Measurements from ENCODE around the gene PLP1.
"Not testable (repeated sequence)": the region's sequence is repeated elsewhere in the genome, so short reads cannot be mapped to it uniquely, and the experiment has no call there.

PLP1 gene

DNA sequence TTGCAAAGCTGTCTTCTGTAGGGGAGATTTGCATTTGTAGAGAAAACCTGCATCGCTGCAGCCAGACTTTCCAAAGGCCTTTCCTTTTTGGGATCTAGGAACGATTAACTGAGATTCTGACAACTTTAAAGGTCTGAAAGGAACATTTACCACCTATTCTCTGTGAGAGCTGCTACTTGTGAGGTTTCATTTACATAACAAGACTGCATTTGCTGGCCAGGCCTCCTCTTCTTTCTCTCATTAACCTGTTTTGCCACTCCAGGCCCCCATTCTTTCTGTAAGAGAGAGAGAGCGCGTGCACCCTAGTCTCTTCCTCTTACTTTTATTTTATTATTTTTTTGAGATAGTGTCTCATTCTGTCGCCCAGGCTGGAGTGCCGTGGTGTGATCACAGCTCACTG lies 34.3 kb upstream of the PLP1 start:
- 0 out of 2 replicates have a peak, but pooled peaks cover 4% of the 10 kb centered on the region for H3K27me3 ChIP-seq (ENCODE audit: control insufficient read depth, insufficient read depth, low read length)
- peaks cover 20% of the 10 kb centered on the region for H3K36me3 ChIP-seq (ENCODE audit: control insufficient read depth, insufficient read depth, low read length)
- peak overlapping the region; percentile 96 for H3K27ac ChIP-seq (ENCODE audit: low read depth, low read length)
- H3K4me3 ChIP-seq (ENCODE audit: low read depth, low read length) = peak overlapping the region; percentile 83
- no peaks in the 10 kb centered on the region for H3K9me3 ChIP-seq (ENCODE audit: control insufficient read depth, insufficient read depth, low read length)
- peak overlapping the region; percentile 80 for H3K9ac ChIP-seq (ENCODE audit: low read depth, low read length)
- H3K4me1 ChIP-seq (ENCODE audit: control insufficient read depth, insufficient read depth, low read length) = peaks cover 31% of the 10 kb centered on the region

DNA sequence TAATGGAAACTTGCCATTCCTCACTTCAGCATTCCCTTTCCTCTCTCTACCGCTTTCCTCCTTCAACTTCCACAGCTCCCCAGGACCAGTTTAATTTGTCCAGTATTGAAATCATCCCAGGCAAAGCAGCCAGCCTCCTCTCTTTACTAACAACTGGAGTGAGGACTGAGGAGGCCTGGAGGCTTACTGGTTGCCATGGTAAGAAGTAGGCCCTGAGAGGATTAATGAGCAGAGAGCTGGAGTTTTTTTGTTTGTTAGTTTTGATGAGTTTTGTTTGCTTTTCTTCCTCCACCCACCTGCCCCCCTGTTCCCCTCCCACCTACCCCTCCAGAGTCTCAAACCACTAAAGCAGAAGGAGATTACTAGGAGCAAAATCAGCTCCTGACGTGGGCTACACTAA lies 29.5 kb upstream of the PLP1 start:
- H3K27ac ChIP-seq (ENCODE audit: low read depth, low read length) = no peak overlapping the region
- H3K9ac ChIP-seq (ENCODE audit: low read depth, low read length) = no peak overlapping the region
- H3K4me3 ChIP-seq (ENCODE audit: low read depth, low read length) = peak overlapping the region; percentile 83; the same call in 1 of the 2 replicates
- no peaks in the 10 kb centered on the region for H3K27me3 ChIP-seq (ENCODE audit: control insufficient read depth, insufficient read depth, low read length)
- H3K9me3 ChIP-seq (ENCODE audit: control insufficient read depth, insufficient read depth, low read length) = no peaks in the 10 kb centered on the region
- H3K36me3 ChIP-seq (ENCODE audit: control insufficient read depth, insufficient read depth, low read length) = peaks cover 67% of the 10 kb centered on the region
- peaks cover 17% of the 10 kb centered on the region for H3K4me1 ChIP-seq (ENCODE audit: control insufficient read depth, insufficient read depth, low read length)

DNA sequence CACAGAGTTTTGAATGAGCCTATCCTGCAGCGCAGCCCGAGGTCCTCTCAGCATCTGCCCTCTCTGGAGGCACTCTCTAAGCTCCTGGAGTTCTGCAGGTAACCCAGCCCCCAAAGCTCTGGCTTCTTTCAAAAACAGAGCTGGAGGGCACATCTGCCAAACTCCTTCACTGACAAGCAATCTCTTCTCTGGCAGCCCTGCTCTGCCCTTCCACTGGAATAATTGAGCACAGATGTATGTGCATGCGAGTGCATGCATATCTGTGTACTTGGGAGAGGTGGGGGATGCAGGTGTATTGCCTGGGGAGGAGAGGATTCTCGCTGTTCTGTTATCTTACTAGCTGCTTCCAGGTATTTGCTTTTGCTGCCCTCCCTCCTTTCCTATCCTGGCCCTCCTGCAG lies 22.2 kb upstream of the PLP1 start:
- Histone ChIP-seq H3K36me3 (ENCODE audit: control insufficient read depth, insufficient read depth, low read length) (peaks cover 85% of the 10 kb centered on the region), H3K27me3 (ENCODE audit: control insufficient read depth, insufficient read depth, low read length) (no peaks in the 10 kb centered on the region)

DNA sequence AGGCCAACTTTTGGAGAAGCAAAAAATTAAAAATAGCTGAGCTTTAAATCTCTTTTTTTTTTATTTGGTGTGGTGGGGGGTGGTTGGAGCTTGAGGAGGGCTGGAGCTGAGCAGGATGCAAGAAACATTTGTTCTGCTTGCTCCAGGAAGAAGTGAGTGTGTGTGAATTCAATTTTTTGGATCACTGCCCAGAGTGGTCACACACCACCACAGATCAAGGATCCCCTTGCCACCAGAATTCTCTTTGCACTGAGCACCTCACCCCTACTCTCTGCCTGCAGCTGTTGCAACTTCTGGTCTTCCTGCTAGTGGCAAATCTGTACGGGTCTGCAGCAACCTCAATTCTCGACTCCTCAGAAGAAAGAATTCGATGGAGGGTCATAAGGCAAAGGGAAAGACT lies 19.9 kb upstream of the PLP1 start:
- H3K36me3 ChIP-seq (ENCODE audit: control insufficient read depth, insufficient read depth, low read length) = peaks cover 62% of the 10 kb centered on the region
- H3K4me3 ChIP-seq (ENCODE audit: low read depth, low read length) = no peak overlapping the region
- no peaks in the 10 kb centered on the region for H3K27me3 ChIP-seq (ENCODE audit: control insufficient read depth, insufficient read depth, low read length)
- H3K27ac ChIP-seq (ENCODE audit: low read depth, low read length) = no peak overlapping the region
- no peaks in the 10 kb centered on the region for H3K9me3 ChIP-seq (ENCODE audit: control insufficient read depth, insufficient read depth, low read length)
- H3K4me1 ChIP-seq (ENCODE audit: control insufficient read depth, insufficient read depth, low read length) = peaks cover 28% of the 10 kb centered on the region
- no peak overlapping the region for H3K9ac ChIP-seq (ENCODE audit: low read depth, low read length)

More for the DNA sequence above, 22.2 kb upstream of the PLP1 start:
- Histone ChIP-seq H3K4me1 (ENCODE audit: control insufficient read depth, insufficient read depth, low read length) (peaks cover 14% of the 10 kb centered on the region), H3K9ac (ENCODE audit: low read depth, low read length) (no peak overlapping the region), H3K9me3 (ENCODE audit: control insufficient read depth, insufficient read depth, low read length) (no peaks in the 10 kb centered on the region), H3K4me3 (ENCODE audit: low read depth, low read length) (no peak overlapping the region), H3K27ac (ENCODE audit: low read depth, low read length) (no peak overlapping the region)

DNA sequence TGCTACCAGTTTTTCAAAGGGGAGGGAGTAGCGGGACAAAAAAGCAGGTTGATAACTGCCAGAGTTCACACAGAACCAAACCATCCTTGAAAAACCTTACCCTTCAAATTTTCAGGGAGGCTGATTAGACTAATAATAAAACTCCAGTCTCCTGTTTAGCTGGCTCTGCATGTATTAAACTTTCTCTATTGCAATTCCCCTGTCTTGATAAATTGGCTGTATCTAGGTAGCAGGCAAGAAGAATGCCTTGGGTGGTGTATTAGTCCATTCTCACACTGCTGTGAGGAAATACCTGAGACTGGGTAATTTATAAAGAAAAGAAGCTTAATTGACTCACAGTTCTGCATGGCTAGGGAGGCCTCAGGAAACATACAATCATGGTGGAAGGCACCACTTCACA lies 18.1 kb upstream of the PLP1 start:
- H3K9me3 ChIP-seq (ENCODE audit: control insufficient read depth, insufficient read depth, low read length) = no peaks in the 10 kb centered on the region
- no peaks in the 10 kb centered on the region for H3K27me3 ChIP-seq (ENCODE audit: control insufficient read depth, insufficient read depth, low read length)
- no peak overlapping the region for H3K27ac ChIP-seq (ENCODE audit: low read depth, low read length)
- H3K4me1 ChIP-seq (ENCODE audit: control insufficient read depth, insufficient read depth, low read length) = peaks cover 42% of the 10 kb centered on the region
- no peak overlapping the region for H3K4me3 ChIP-seq (ENCODE audit: low read depth, low read length)
- peaks cover 46% of the 10 kb centered on the region for H3K36me3 ChIP-seq (ENCODE audit: control insufficient read depth, insufficient read depth, low read length)
- H3K9ac ChIP-seq (ENCODE audit: low read depth, low read length) = no peak overlapping the region

DNA sequence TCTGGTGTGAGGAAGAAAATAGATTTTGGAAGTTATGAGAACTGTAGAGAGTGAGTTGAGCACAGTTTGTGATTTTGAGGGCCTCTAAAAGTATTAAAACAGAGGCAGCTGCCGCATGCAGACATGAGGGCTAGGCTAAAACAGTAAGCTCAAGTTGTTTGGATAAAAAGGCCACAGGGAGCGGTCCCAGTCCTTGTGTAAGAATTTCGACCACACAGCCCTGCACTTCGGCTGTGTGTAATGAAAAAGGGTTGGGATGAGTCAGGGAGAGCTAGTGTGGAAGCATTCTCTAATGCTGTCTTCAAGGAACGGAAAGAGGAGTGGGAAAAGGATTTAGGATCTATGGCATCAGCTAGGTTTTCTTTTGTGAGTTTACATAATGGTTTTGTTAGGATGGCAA lies 13.1 kb upstream of the PLP1 start:
- H3K27me3 ChIP-seq (ENCODE audit: control insufficient read depth, insufficient read depth, low read length); H3K4me3 ChIP-seq (ENCODE audit: low read depth, low read length); H3K27ac ChIP-seq (ENCODE audit: low read depth, low read length); H3K9me3 ChIP-seq (ENCODE audit: control insufficient read depth, insufficient read depth, low read length); H3K36me3 ChIP-seq (ENCODE audit: control insufficient read depth, insufficient read depth, low read length); H3K9ac ChIP-seq (ENCODE audit: low read depth, low read length): not testable (repeated sequence)
- H3K4me1 ChIP-seq (ENCODE audit: control insufficient read depth, insufficient read depth, low read length) = peaks cover 55% of the 10 kb centered on the region

DNA sequence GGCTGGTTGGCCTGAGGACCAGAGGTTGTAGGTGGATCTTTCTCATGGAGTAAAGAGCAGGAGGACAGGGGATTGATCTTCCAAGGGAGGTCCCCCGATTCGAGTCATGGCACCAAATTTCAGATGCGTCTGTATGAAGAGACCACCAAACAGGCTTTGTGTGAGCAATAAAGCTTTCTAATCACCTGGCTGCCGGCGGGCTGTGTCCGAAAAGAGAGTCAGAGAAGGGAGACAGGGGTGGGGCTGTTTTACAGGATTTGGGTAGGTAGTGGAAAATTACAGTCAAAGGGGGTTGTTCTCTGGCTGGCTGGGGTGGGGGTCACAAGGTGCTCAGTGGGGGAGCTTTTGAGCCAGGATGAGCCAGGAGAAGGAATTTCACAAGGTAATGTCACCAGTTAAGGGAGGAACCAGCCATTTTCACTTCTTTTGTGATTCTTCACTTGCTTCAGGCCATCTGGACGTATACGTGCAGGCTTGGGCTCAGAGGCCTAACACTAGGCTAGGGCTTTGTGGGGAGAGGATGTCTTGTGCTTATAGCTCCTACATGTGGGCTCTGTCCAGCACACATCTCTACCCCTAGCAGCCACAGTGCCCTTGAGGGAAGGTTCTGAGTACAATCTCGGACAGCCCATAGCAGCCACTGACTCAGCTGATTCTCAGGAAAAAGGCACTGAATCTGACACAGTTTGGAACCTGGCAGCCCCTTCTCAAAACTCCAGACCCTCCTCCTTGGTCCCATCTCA lies 9.7 kb upstream of the PLP1 start:
- Histone ChIP-seq H3K4me1 (ENCODE audit: control insufficient read depth, insufficient read depth, low read length) (peaks cover 40% of the 10 kb centered on the region), H3K27ac (ENCODE audit: low read depth, low read length) (peak overlapping the region; percentile 81), H3K9ac (ENCODE audit: low read depth, low read length) (peak overlapping the region; percentile 51; the same call in 1 of the 2 replicates), H3K36me3 (ENCODE audit: control insufficient read depth, insufficient read depth, low read length) (peaks cover 18% of the 10 kb centered on the region), H3K4me3 (ENCODE audit: low read depth, low read length) (peak overlapping the region; percentile 53; the same call in 1 of the 2 replicates)
- H3K9me3 ChIP-seq (ENCODE audit: control insufficient read depth, insufficient read depth, low read length); H3K27me3 ChIP-seq (ENCODE audit: control insufficient read depth, insufficient read depth, low read length): not testable (repeated sequence)

DNA sequence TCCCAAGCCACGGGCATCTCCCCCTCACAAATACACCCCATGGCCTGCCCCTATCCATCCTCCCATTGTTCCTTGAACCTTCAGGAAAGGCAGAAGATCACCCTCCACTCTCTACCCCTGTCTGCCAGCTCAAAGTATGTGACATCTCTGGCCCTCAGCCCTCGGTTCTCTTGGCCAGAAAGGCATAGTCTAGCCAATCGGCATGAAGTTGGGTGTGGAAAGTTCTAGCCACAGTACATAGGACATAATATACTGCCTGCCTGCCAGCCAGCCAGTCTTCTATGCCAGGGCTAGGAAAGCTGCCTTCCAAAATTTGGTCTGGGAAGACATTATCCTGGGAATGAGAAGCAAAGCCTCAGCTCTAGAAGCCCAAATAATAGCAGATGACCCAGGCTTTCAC lies 3.2 kb upstream of the PLP1 start:
- Histone ChIP-seq H3K27ac (ENCODE audit: low read depth, low read length) (no peak overlapping the region), H3K4me3 (ENCODE audit: low read depth, low read length) (no peak overlapping the region), H3K27me3 (ENCODE audit: control insufficient read depth, insufficient read depth, low read length) (0 out of 2 replicates have a peak, but pooled peaks cover 6% of the 10 kb centered on the region), H3K9me3 (ENCODE audit: control insufficient read depth, insufficient read depth, low read length) (no peaks in the 10 kb centered on the region), H3K4me1 (ENCODE audit: control insufficient read depth, insufficient read depth, low read length) (peaks cover 12% of the 10 kb centered on the region; the same call in 1 of the 2 replicates), H3K9ac (ENCODE audit: low read depth, low read length) (no peak overlapping the region), H3K36me3 (ENCODE audit: control insufficient read depth, insufficient read depth, low read length) (peaks cover 59% of the 10 kb centered on the region)

DNA sequence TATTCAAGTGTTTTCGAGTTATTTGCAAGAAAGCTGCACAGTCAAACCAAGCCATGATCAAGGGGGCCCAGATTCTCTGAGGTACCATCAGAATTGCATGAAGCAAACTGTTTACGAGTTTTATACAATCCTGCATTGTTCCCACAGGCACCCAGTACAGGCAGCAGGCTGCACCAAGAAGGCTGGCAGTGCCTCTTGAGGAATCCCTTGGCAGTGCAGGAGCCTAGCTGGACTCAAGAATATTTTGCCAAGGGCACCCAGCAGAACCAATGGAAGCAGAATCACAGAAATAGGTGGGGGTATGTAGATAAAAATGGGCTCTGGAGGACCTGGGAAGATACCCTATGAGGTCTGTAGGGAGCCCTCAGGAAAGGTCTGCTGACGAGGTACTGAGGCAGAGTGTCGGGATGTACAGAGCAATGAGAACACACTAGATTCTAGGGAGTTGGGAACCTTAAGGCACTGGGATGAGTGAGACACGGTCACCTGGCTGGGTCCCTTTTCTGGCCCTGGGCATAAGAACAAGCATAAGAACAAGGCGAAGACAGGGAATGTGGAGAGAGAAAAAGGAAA lies 2.5 kb upstream of the PLP1 start:
- H3K27ac ChIP-seq (ENCODE audit: low read depth, low read length) = no peak overlapping the region
- H3K9ac ChIP-seq (ENCODE audit: low read depth, low read length) = no peak overlapping the region
- H3K4me3 ChIP-seq (ENCODE audit: low read depth, low read length) = no peak overlapping the region
- H3K9me3 ChIP-seq (ENCODE audit: control insufficient read depth, insufficient read depth, low read length) = no peaks in the 10 kb centered on the region
- peaks cover 66% of the 10 kb centered on the region for H3K36me3 ChIP-seq (ENCODE audit: control insufficient read depth, insufficient read depth, low read length)
- peaks cover 7% of the 10 kb centered on the region; the same call in 1 of the 2 replicates for H3K4me1 ChIP-seq (ENCODE audit: control insufficient read depth, insufficient read depth, low read length)
- 0 out of 2 replicates have a peak, but pooled peaks cover 6% of the 10 kb centered on the region for H3K27me3 ChIP-seq (ENCODE audit: control insufficient read depth, insufficient read depth, low read length)

DNA sequence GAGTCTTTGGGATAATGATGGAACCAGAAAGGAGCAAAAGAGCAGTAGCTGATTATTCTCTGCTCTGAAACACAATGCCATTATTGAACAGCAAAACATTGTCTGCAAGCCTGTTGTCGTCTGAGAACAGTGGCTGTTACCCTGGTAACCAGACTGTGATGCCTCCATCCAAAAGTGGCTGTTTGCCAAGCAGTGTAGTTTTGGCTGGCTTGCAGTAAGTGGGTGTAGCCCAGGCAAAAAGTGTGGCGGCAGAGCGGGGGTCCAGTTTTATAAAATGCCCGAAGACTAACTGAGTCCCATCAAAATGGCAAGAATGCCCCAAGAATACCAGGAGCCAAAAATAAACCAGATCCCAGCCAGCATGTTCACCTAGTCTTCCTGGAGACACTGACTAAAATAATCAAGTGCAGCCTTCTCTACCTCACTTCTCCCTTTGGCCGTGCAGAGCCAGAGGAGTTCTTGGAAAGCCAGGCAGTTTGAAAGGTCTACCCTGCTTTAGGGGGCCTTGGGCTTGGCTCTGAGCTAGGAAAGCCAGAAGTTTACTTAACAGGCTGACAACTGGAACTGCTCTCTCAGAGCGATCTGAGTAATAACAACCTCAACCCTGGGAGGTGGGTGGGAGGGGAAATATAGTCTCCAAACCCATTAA lies 2.6 kb downstream of the PLP1 start:
- Histone ChIP-seq H3K36me3 (ENCODE audit: control insufficient read depth, insufficient read depth, low read length) (peaks cover 87% of the 10 kb centered on the region), H3K4me3 (ENCODE audit: low read depth, low read length) (no peak overlapping the region), H3K9me3 (ENCODE audit: control insufficient read depth, insufficient read depth, low read length) (no peaks in the 10 kb centered on the region), H3K9ac (ENCODE audit: low read depth, low read length) (no peak overlapping the region), H3K27me3 (ENCODE audit: control insufficient read depth, insufficient read depth, low read length) (0 out of 2 replicates have a peak, but pooled peaks cover 5% of the 10 kb centered on the region), H3K4me1 (ENCODE audit: control insufficient read depth, insufficient read depth, low read length) (0 out of 2 replicates have a peak, but pooled peaks cover 6% of the 10 kb centered on the region), H3K27ac (ENCODE audit: low read depth, low read length) (no peak overlapping the region)

Data from HUES48 (cell line).